Kidney epithelial cell (primary cell): ENCODE measurements around the gene VAMP5. TPM values are rescaled to one million over a fixed set of nuclear protein-coding genes. Genes with fewer than 3 reads are reported as not detected.

Experiments used
- DNase-seq: peaks from one replicate; pipeline ENCODE4 v3.0.0-alpha.2; 2010; ENCODE audit warnings: low read depth
- H3K27me3 ChIP-seq: 2 replicates; pipeline ENCODE4 v1.6.0; 2011; ENCODE audit warnings: low read length; ENCODE audit not compliant: control insufficient read depth, insufficient read depth
- H3K36me3 ChIP-seq: 2 replicates; pipeline ENCODE4 v1.5.1; 2011; ENCODE audit warnings: low read length; ENCODE audit not compliant: control insufficient read depth, insufficient read depth
- H3K4me3 ChIP-seq: 2 replicates; pipeline ENCODE4 v1.5.1; 2011; ENCODE audit warnings: low read depth, mild to moderate bottlenecking, control low read depth, low read length
- CTCF ChIP-seq: IDR thresholded peaks from 2 replicates; pipeline ENCODE4 v1.5.1; 2011; ENCODE audit warnings: mild to moderate bottlenecking, moderate library complexity, low read length, control low read depth, inconsistent platforms; ENCODE audit not compliant: insufficient read depth, poor library complexity, severe bottlenecking
- total RNA-seq: library from RNA; depleted of rRNA; stranded (reverse); fragments of >200 nt; gene quantifications from 2 replicates; pipeline ENCODE4 v1.2.3, GENCODE V29; 2015

The VAMP5 gene
- total RNA-seq, 1 donor from 2014 or later, result 16.5 TPM

- no peak for DNase-seq
- Histone ChIP-seq H3K4me3 (no peak overlapping the region), H3K27me3 (no peaks in the 10 kb centered on the region), H3K36me3 (no peaks in the 10 kb centered on the region)
- no peak for TF ChIP-seq CTCF
Measured at GRCh38 chr2:85593023-85593422, 8.8 kb downstream of the VAMP5 start.

GRCh38 chr2:85594715-85595300 is 10.6 kb downstream of the VAMP5 start:
- no peak for DNase-seq
- Histone ChIP-seq H3K4me3 (peak overlapping the region; percentile 68), H3K36me3 (no peaks in the 10 kb centered on the region), H3K27me3 (no peaks in the 10 kb centered on the region)
- no peak for TF ChIP-seq CTCF

- TF ChIP-seq CTCF, result no peak
- no peaks in the 10 kb centered on the region for H3K27me3 ChIP-seq
- peak within 1 kb of the TSS; percentile 68 for H3K4me3 ChIP-seq
- no peaks in the 10 kb centered on the region for H3K36me3 ChIP-seq
- DNase-seq, result peak; percentile 98
Measured at GRCh38 chr2:85595301-85596025, 11.2 kb downstream of the VAMP5 start, which contains the start of gene RNF181. TSS of gene RNF181 (plus strand) at chr2:85595745. CDS start at chr2:85595764, 19 bp downstream.

GRCh38 chr2:85596026-85596333 is 11.7 kb downstream of the VAMP5 start:
- H3K4me3 ChIP-seq, result peak overlapping the region; percentile 68
- DNase-seq, result no peak
- no peak for TF ChIP-seq CTCF
- H3K36me3 ChIP-seq, result no peaks in the 10 kb centered on the region
- H3K27me3 ChIP-seq, result no peaks in the 10 kb centered on the region

GRCh38 chr2:85596486-85597143 is 12.4 kb downstream of the VAMP5 start:
- H3K4me3 ChIP-seq, result peak overlapping the region; percentile 68
- TF ChIP-seq CTCF, result no peak
- no peak for DNase-seq
- no peaks in the 10 kb centered on the region for H3K27me3 ChIP-seq
- H3K36me3 ChIP-seq, result no peaks in the 10 kb centered on the region
